Esophagus squamous epithelium (tissue), 5 donors: Measurements from ENCODE around the gene RELN. TPM values are rescaled to one million over a fixed set of nuclear protein-coding genes. Genes with fewer than 3 reads are reported as not detected.

Experiments
- DNase-seq: peaks from one replicate; lab custom pipeline; 2025; lab: John Stamatoyannopoulos, UW
- H3K27ac ChIP-seq, 4 donors: fragments of 200-600 bp; sonication (generic); one replicate each; pipeline ENCODE4 v1.5.1; 2016 to 2019; ENCODE audit warnings: mild to moderate bottlenecking in 1 of 4
- H3K27me3 ChIP-seq, 4 donors: fragments of 200-600 bp; sonication (generic); 1 replicate in 3 of 4; 2 replicates in 1 of 4; pipeline versions ENCODE4 v1.5.1 to v1.6.0; 2017 to 2021; ENCODE audit warnings: antibody characterized with exemption in 1 of 4
- H3K36me3 ChIP-seq, 3 donors: fragments of 200-600 bp; sonication (generic); one replicate each; pipeline ENCODE4 v1.5.1; 2016 to 2019
- H3K4me1 ChIP-seq, 3 donors: fragments of 200-600 bp; sonication (generic); one replicate each; pipeline ENCODE4 v1.5.1; 2017 to 2019
- H3K4me3 ChIP-seq, 4 donors: fragments of 200-600 bp; sonication (generic); 1 replicate in 3 of 4; 2 replicates in 1 of 4; pipeline ENCODE4 v1.5.1; 2016 to 2019; ENCODE audit warnings: mild to moderate bottlenecking in 2 of 4, moderate library complexity in 1 of 4
- H3K9me3 ChIP-seq, 3 donors: fragments of 200-600 bp; sonication (generic); one replicate each; pipeline ENCODE4 v1.5.1; 2016 to 2019
- CTCF ChIP-seq, 6 experiments: fragments of 450-650 bp in 4 of 6; fragments of 200-600 bp in 2 of 6; sonication (generic) in 2 of 6; IDR thresholded peaks; one replicate each; pipeline ENCODE4 v1.5.1; 2016 to 2019; ENCODE audit warnings: antibody characterized with exemption in 6 of 6, mild to moderate bottlenecking in 4 of 6, moderate library complexity in 4 of 6
- POLR2A ChIP-seq, 4 donors: fragments of 450-650 bp; IDR thresholded peaks; one replicate each; pipeline ENCODE4 v1.6.1; 2017; ENCODE audit warnings: antibody characterized with exemption in 4 of 4, mild to moderate bottlenecking in 4 of 4, moderate library complexity in 3 of 4
- WGBS, 2 donors: methylation state at CpG; one replicate each; pipeline ENCODE4 v1.1.5; 2018; 5-methylcytosine and 5-hydroxymethylcytosine counted together
- intact Hi-C: fragments of 100-400 bp; cut with DNase I; formaldehyde crosslinking; loops from one replicate; pipeline ENCODE4 v1.15.0; 2022
- total RNA-seq, 4 donors: library from RNA; depleted of rRNA; stranded (reverse); fragments of >200 nt; gene quantifications; one replicate each; pipeline ENCODE4 v1.1.0, GENCODE V29; 2016
- donor health status: DM: yes; HTN: yes; CAD: no.

Gene RELN
- total RNA-seq, 4 donors from 2014 or later: 0.68 to 6.5 (median 1.00) TPM

- no peak overlapping the region for H3K4me3 ChIP-seq
- 66 to 70% methylated on average over 5 to 6 of the region's 6 CpGs for WGBS, 2 donors
- H3K27ac ChIP-seq: no peak overlapping the region
- H3K36me3 ChIP-seq: no peaks in the 10 kb centered on the region
- no peaks in the 10 kb centered on the region for H3K27me3 ChIP-seq
- H3K4me1 ChIP-seq: no peaks in the 10 kb centered on the region
- TF ChIP-seq CTCF (IDR thresholded peaks at IDR 0.05) (no peak), POLR2A (IDR thresholded peaks at IDR 0.05) (no peak)
- H3K9me3 ChIP-seq: no peaks in the 10 kb centered on the region
- DNase-seq: no peak
- intact Hi-C loops: no loop called here
Observed at GRCh38 chr7:103777440-103777839, 212.0 kb downstream of the RELN start.

- WGBS, 2 donors: 81% methylated on average over 5 to 7 of the region's 7 CpGs
- H3K36me3 ChIP-seq: no peaks in the 10 kb centered on the region
- H3K4me1 ChIP-seq: no peaks in the 10 kb centered on the region
- H3K27me3 ChIP-seq: no peaks in the 10 kb centered on the region
- DNase-seq: no peak
- intact Hi-C loops: no loop called here
- H3K4me3 ChIP-seq: no peak overlapping the region
- TF ChIP-seq POLR2A (IDR thresholded peaks at IDR 0.05): no peak
- TF ChIP-seq CTCF (IDR thresholded peaks at IDR 0.05): no peak
- H3K27ac ChIP-seq: no peak overlapping the region
- no peaks in the 10 kb centered on the region for H3K9me3 ChIP-seq
Observed at GRCh38 chr7:103773726-103774125, 215.7 kb downstream of the RELN start.

GRCh38 chr7:103772171-103772773, 217.2 kb downstream of the RELN start:
- intact Hi-C loops: no loop called here
- no peak for DNase-seq
- WGBS, 2 donors: 54 to 59% methylated on average over 2 of the region's 2 CpGs

GRCh38 chr7:103771294-103771693, 218.2 kb downstream of the RELN start:
- H3K27ac ChIP-seq: no peak overlapping the region
- intact Hi-C loops: no loop called here
- no peak for DNase-seq
- H3K9me3 ChIP-seq: no peaks in the 10 kb centered on the region
- no peaks in the 10 kb centered on the region for H3K36me3 ChIP-seq
- 60 to 67% methylated on average over 2 of the region's 2 CpGs for WGBS, 2 donors
- no peaks in the 10 kb centered on the region for H3K27me3 ChIP-seq
- TF ChIP-seq POLR2A (IDR thresholded peaks at IDR 0.05) (no peak), CTCF (IDR thresholded peaks at IDR 0.05) (no peak)
- H3K4me3 ChIP-seq: no peak overlapping the region
- H3K4me1 ChIP-seq: no peaks in the 10 kb centered on the region

More at GRCh38 chr7:103772171-103772773, 217.2 kb downstream of the RELN start:
- Histone ChIP-seq H3K4me1 (no peaks in the 10 kb centered on the region), H3K9me3 (no peaks in the 10 kb centered on the region), H3K27me3 (no peaks in the 10 kb centered on the region), H3K36me3 (no peaks in the 10 kb centered on the region), H3K4me3 (no peak overlapping the region), H3K27ac (no peak overlapping the region)
- TF ChIP-seq POLR2A (IDR thresholded peaks at IDR 0.05) (no peak), CTCF (IDR thresholded peaks at IDR 0.05) (no peak)

GRCh38 chr7:103766660-103767059, 222.8 kb downstream of the RELN start:
- TF ChIP-seq CTCF (IDR thresholded peaks at IDR 0.05): no peak
- TF ChIP-seq POLR2A (IDR thresholded peaks at IDR 0.05): no peak
- intact Hi-C loops: no loop called here
- Histone ChIP-seq H3K4me3 (no peak overlapping the region), H3K9me3 (no peaks in the 10 kb centered on the region), H3K27me3 (no peaks in the 10 kb centered on the region), H3K36me3 (no peaks in the 10 kb centered on the region), H3K4me1 (no peaks in the 10 kb centered on the region), H3K27ac (no peak overlapping the region)
- DNase-seq: no peak
- 48 to 58% methylated on average over 5 of the region's 5 CpGs for WGBS, 2 donors
